Activated gamma-delta T cell (primary cell): ENCODE measurements around the gene RGS7.
"Not testable (repeated sequence)": the region's sequence is repeated elsewhere in the genome, so short reads cannot be mapped to it uniquely, and the experiment has no call there.

Experiments used
- DNase-seq: peaks from one replicate; lab custom pipeline; 2025; lab: John Stamatoyannopoulos, UW

The RGS7 gene

DNA sequence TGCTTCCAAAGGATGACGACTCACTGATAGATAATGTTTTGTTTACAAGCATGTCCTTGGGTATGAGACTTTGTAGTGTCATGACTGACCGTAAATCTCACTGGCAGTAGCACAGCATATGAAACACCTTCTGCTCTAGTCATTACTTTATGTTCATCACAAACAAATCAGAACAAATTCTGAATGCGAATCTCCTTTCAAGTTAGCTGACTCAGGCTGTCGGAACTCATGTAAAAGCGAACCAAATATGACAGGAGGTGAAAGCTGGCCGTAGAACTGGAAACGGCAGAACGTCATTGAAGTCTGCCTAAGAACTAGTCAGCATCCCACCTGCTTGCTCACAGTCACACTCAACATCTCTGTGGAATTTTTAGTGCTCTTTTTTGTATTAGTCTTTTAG is 143.9 kb downstream of the RGS7 start:
- no peak for DNase-seq

DNA sequence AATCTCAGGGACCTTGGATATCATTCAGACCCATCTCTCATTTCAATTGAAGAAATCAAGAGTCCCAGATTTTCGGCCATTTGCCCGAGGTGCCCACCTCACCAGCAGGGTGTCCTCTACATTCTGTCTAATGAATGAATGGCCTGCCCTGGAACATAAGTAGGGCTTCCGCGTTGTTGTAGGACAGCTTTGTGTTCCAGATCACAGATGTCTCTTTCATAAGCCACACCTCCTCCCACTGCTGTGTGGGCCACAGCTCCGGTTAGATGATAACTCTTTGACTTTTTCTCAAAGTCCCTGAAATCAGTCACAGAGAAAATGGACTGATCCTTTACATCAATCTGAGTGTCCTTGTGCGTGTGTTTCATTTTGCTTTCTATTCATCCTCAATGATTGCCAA is 144.4 kb downstream of the RGS7 start:
- no peak for DNase-seq

DNA sequence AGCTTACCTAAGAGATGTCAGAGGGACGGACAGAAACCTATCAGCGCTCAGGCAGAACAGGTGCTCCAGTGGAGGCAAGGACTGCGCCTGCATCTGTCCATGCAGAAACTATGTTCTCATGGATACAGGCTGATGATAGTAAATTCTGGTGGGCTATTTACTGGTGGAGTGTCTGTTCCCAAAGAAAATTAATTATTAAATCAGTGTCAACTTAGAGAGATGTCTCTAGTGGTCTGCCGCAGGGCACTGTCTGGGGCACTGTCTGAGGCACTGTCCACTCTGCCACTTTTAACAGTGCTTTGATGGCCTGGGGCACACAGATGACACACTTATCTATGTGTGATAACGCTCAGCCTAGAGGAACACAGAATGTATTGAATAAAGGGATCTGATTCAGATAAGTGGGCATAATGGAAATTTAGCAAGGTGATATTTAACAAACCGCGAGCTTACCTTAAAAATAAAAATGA is 148.1 kb downstream of the RGS7 start:
- no peak for DNase-seq

DNA sequence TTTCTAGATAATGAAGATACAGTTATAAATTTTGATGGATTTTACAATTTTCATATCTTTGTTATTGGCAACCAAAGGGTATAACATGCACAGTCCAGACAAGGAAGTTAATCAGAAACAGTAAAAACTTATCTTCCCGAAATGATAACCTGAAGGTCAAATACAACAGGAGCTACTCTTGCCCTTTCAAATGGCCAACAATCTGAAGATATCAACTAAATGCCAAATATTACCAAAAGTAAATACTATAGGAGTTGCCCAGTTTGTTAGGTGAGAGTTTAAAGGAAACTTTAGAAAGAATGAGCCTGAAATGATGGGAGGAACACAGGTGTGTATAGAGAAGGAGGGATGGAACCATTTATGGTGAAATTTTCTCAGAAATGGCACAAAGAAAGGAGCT is 153.2 kb downstream of the RGS7 start:
- DNase-seq: no peak

DNA sequence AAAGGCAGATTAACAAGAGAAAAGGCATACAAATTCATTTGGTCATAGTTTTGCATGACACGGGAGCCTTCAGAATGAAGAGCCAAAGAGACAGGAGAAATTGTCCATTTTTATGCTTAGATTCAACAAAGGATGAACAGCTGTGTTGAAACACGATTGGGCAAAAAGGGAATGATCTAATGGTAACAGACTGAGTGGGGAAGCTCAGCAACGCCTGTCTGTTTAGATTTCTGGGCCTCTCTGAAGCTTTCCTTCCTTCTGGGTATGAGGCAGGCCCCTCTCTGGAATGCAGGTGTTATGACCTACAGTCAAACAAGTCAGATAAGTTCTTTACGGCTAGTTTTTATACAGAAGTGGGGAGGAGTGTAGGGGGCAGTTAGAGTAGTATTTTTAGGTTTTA is 154.6 kb downstream of the RGS7 start:
- DNase-seq: no peak

DNA sequence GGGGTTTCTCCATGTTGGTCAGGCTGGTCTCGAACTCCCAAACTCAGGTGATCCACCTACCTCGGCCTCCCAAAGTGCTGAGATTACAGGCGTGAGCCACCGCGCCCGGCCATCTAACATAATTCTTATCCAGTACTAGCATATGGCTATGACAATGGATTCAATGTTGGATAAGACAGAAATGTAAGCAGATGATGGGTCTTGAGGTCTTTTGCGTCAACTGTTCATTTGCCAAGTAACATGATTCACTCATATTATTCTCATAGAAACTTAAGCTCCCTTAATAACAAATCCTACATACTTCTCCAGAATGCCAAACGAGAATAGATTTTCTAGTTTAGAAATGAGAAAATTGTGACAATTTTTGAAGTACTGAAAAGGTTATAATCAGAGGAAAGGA is 170.3 kb downstream of the RGS7 start:
- no peak for DNase-seq

DNA sequence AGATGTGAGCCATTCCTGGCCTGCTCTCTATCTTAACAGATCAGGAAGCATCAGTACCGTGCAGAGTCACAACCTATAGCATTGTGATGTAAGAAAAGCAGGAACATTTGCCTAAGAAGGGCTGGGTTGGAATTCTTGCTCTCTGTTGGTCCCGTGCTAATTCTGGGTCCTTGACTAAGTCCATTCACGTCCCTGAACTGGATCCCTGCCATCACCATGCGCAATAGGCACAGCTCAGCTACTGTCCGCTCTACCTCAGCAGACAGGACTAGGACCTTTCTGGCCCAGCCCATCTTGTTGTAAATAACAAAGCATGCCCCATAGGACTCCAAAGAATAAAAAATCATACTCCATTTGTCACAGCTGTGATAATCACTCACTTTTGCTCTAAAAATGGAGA is 175.0 kb downstream of the RGS7 start:
- no peak for DNase-seq

DNA sequence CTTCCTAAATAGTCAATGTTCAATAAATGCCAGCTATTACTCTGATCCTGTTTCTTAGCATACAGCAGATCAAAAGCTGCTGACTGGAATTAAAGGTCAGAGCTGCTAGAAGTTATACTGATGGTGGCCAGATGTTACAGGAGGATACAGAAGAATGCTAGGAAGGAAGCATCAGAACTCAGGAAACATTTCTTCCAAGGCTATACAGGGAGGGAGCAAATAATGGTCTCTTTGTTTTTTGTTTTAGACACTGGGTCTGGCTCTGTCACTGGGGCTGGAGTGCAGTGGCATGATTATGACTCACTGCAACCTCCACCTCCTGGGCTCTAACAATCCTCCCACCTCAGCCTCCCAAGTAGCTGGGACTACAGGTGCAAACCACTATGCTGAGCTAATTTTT is 175.5 kb downstream of the RGS7 start:
- no peak for DNase-seq

DNA sequence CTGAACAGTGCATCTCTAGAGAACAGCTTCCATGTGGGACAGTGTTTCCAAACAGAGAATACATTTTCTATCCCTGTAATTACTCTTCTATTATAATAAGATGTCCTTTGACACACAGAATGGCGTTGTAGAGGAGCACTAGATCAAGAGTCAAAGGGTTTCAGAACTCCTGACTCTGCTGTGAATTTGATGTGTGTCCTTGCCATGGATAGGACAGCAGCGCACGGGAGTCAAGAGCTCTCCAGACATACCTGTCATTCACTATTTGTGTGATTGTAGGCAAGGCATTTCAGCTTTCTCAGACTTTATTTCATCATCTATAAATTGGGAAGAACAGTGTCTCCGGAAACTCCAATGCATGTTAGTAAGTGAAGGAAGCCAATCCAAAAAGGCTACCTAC is 176.4 kb downstream of the RGS7 start:
- DNase-seq: no peak

DNA sequence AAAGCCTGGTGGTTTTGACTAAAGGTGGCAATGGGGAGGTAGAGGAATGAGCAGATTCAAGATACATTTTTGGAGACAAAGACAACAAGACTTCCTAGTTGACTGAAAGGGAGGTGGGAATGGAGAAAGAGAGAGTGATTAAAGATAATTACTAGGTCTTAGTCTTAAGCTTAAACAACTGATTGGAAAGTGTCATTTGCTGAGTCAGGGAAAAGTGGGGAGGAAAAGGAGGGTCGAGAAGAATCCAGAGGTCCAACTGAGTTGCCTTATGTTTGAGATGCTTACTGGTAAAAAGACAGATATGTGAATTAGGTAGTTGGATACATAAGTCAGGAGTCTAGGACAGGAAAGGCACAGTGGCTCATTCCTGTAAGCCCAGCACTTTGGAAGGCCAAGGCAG is 179.3 kb downstream of the RGS7 start:
- no peak for DNase-seq

DNA sequence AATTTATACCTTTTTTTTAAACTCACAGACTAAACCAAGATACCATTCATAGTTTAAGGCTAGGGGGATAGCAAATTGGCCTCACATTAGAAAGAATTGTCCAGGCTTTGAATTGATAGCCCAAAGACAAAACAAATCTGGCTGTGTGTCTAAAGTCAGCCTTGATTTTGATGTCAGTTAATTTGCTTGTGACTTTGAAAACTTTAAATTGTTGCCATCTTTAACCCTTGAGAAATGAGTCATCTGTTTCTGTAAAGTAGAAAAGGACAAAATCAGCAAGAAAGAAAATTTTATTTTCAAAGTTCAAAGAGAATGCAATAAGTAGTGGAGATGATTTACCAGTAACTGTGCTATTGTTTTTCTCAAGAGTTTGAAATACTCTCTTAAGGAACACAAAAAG is 184.5 kb downstream of the RGS7 start:
- DNase-seq: no peak

DNA sequence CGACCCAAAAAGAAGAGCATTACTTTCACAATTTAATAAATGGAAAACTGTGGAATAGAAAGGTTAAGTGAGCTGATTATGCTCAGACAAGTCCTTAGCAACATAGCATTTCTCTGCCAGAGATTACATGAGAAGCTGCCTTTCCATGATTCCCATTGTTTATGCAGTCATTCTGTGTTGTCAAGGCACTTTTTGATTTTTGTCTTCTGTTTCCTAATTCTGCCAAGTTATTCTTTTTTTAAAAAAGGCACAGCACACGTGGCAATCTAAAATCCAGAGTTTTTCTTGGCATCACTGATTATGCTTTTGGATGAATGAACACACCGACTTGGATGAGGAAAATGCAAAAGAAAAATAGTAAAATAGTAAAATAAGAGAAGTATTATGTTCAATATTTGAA is 185.0 kb downstream of the RGS7 start:
- DNase-seq: no peak

DNA sequence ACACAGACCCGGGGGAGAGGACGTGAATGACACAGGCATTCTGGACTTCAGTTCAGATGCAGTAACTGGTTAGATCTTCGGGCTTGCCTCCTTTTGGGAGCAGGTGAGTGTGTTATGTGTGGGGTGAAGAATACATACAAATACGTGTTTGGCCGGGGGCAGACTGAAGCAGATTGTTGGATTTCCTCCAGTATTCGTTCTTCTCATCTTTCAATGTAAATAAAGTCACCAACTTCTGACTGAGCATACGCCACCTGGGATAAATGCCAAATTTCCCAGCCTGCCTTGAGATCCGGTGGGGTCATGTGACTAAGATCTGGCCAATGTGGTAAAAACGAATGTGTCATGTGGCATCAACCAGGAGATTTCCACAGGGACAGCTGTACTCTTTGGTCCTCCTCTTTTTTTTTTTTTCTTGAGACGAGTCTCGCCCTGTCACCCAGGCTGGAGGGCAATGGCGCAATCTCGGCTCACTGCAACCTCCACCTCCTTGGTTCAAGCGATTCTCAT is 189.8 kb downstream of the RGS7 start:
- no peak for DNase-seq

DNA sequence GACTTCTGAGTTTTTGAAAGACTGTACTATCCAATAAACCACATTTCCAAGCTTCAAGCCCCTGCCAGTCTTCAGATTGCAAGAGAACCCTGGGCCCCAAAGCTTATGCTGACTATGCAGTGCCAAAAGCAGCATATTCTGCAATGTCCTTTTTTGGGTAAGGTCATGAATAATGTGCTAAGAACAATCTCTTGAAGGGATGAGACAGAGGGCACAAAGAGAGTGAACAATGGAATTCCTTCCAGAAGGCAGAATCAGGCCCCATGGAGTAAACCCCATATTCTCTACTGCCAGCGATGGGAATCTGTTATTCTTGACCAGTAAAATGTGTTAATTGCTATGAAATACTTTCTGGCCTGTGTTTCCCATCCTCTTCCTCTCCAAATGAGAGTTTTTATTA is 190.4 kb downstream of the RGS7 start:
- no peak for DNase-seq

DNA sequence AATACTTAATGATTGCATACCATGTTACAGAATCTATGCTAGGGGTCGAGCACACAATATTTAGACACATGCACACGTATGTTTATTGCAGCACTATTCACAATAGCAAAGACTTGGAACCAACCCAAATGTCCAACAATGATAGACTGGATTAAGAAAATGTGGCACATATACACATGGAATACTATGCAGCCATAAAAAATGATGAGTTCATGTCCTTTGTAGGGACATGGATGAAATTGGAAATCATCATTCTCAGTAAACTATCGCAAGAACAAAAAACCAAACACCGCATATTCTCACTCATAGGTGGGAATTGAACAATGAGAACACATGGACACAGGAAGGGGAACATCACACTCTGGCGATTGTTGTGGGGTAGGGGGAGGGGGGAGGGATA is 191.7 kb downstream of the RGS7 start:
- not testable (repeated sequence) for DNase-seq

DNA sequence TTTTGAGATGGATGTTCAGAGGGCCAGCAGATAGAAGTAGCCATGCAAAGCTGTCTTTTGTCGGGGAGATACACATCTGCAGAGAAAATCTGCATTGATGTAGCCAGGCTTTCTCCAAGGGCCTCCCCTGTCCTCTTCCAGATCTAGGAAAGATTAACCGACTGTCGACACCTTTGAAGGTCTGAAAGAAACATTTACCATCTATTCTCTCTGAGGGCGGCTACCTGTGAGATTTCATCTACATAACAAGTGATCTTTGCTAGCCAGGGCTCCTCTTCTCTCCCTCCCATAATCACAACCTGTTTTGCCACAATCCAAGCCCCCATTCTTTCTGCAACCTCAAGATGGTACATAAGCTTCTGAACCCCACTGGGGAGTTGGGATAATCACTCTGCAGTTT is 193.6 kb downstream of the RGS7 start:
- DNase-seq: no peak

DNA sequence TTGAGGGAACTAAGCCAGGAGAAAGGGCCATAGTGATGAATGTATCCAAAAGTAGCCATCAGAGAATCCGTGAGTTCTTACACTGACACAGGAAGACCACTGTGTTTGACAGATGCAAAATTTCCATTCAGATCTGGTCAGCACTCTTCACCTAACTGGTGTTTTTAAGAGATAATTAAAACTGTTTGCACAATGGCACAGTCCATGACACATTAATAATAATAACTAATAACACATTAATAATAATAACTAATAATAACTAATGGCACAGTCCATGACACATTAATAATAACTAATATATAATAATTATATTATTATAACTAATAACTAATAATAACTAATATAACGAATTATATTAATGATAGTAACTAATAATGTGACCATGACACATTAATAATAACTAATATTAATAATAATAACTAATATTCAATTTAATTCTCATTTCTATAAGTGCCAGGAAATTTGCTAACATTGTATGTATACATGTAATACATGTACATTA is 195.8 kb downstream of the RGS7 start:
- DNase-seq: no peak

DNA sequence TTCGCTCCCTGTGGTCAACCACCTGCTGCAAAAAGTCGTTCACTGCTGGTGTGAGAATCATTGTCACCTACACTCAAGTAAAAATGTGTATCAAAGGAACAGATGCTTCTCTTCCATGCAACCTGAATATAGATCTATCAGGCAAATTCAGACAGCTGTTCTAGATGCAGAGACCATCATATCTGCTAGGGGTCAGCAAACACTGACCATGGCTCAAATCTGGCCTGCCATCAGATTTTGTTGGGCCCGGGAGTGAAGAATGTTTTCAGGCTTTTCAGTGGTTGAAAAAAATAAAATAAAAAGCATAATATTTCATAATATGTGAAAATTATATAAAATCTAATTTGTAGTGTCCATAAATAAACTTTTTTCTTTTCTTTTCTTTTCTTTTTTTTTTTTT is 199.6 kb downstream of the RGS7 start:
- DNase-seq: no peak

DNA sequence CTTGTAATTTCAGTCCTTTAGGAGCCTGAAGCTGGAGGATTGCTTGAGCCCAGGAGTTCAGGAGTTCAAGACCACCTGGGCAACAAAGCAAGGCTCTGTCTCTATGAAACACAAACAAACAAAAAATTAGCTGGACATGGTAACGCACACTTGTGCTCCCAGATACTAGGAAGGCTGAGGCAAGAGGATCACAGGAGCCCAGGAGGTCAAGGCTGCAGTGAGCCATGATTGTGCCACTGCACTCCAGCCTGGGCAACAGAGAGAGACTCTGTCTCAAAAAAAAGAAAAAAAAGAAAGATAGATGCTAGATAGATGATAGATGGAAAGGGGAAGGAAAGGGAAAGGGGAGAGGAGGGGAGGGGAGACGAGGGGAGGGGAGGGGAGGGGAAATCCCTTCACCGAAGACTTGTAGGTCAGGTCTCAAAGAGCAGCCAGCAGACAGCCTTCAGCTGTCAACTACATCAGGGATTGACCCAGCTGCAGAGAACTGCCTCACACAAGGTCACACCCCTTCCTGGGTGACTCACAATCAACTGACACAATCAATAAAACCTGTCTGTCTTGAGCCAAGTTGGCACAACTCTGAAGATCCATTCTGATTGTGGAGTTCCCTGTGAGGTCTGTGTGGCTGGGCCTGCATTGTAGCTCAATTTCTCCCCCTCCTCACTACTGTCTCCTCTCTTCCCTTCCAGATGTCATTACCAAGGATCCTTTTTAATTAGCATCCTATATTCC is 200.6 kb downstream of the RGS7 start:
- no peak for DNase-seq

DNA sequence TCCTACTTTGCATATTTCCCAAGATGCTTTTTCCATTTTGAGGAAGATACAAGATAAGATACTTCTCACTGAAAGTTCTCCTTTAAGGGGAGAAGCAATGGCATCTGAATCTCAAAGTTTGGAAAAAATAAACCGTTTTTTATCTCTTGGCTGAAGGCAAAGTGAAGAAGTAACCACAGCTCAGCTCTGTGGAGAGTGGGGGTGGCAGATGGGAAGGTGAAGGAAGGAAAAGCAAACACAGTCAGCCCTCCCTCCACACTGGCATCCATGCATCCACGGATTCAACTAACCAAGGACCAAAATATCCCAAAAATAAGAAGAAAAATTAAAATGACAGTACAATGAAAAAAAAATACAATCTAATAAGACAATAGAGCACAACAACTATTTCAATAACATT is 211.1 kb downstream of the RGS7 start:
- no peak for DNase-seq

DNA sequence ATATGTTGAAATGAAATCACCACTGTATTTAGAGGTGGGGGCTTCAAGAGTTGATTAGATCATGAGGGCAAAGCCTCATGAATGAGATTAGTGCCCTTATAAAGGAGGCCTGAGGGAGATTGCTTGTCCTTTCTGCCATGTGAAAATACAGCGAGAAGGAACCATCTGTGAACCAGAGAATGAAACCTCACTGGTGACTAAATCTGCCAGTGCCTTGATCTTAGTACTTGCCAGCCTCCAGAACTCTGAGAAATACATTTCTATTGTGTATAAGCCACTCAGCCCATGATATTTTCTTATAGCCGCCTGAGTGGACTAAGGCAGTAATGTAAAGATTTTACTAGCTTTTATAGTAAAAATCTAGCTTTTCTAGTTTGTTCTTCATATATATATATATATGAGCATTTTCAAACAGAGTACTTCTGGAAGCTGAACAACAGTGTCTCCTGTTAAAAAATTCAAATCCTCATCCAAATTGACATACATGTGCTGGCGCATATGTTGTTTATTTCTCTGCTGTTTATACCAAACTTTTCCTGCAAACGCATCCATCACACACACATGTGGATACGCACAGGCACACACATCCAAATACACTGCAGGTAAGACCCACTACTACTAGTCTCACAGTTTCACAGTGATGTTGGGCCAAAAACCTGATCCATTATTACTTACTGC is 213.1 kb downstream of the RGS7 start:
- no peak for DNase-seq

DNA sequence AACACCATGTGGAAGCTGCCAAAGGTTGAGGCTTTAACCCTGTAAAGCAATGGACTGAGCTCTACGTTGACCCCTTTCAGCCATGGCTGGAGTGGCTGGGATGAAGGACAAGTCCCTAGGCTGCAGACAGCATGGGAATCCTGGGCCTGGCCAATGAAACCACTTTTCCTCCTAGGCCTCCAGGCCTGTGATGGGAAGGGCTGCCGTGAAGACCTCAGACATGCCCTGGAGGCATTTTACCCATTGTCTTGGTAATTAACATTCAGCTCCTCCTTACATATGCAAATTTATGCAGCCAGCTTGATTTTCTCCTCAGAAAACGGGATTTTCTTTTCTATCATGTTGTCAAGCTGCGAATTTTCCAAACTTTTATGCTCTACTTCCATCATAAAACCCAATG is 214.5 kb downstream of the RGS7 start:
- no peak for DNase-seq

DNA sequence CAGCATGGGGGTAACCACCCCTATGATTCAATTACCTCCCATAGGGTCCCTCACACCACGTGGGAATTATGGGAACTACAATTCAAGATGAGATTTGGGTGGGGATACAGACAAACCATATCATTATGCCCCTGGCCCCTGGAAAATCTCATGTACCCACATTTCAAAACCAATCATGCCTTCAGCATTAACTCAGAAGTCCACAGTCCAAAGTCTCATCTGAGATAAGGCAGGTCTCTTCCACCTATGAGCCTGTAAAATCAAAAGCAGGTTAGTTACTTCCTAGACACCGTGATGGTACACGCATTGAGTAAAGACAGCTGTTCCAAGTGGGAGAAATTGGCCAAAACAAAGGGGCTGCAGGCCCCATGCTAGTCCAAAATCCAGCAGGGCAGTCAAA is 215.4 kb downstream of the RGS7 start:
- not testable (repeated sequence) for DNase-seq
